Ectodermal cell (in vitro differentiated cells): ENCODE results near the gene PAM.

Source experiments
- H3K27ac ChIP-seq: 2 replicates; pipeline ENCODE4 v1.7.0; 2013; ENCODE audit warnings: mild to moderate bottlenecking, low read depth, low read length; ENCODE audit not compliant: insufficient read depth, poor library complexity, severe bottlenecking
- H3K27me3 ChIP-seq: 2 replicates; pipeline ENCODE4 v1.7.0; 2013; ENCODE audit warnings: mild to moderate bottlenecking, low read length; ENCODE audit not compliant: insufficient read depth, control insufficient read depth, poor library complexity, severe bottlenecking
- H3K36me3 ChIP-seq: one replicate; pipeline ENCODE4 v1.7.0; 2013; ENCODE audit warnings: low read length; ENCODE audit not compliant: control insufficient read depth, insufficient read depth
- H3K4me1 ChIP-seq: one replicate; pipeline ENCODE4 v1.7.0; 2013; ENCODE audit warnings: low read length; ENCODE audit not compliant: control insufficient read depth, insufficient read depth
- H3K4me3 ChIP-seq: 2 replicates; pipeline ENCODE4 v1.7.0; 2013; ENCODE audit warnings: low read depth, low read length, control low read depth; ENCODE audit not compliant: insufficient read depth
- H3K9me3 ChIP-seq: 2 replicates; pipeline ENCODE4 v1.7.0; 2013; ENCODE audit warnings: mild to moderate bottlenecking, low read length, moderate library complexity; ENCODE audit not compliant: control insufficient read depth
- WGBS, 2 experiments: methylation state at CpG; one replicate each; pipeline ENCODE4 v1.1.7; 2013; ENCODE audit warnings: missing lambda C conversion rate in 2 of 2; 5-methylcytosine and 5-hydroxymethylcytosine counted together

PAM gene

GRCh38 chr5:102762562-102763227, 7.6 kb downstream of the PAM start:
- Histone ChIP-seq H3K4me1 (peaks cover 36% of the 10 kb centered on the region), H3K9me3 (no peaks in the 10 kb centered on the region), H3K27ac (no peak overlapping the region), H3K36me3 (no peaks in the 10 kb centered on the region), H3K4me3 (no peak overlapping the region), H3K27me3 (no peaks in the 10 kb centered on the region)
- WGBS, 2 experiments: 80 to 83% methylated on average over 4 of the region's 4 CpGs

- Histone ChIP-seq H3K27me3 (no peaks in the 10 kb centered on the region), H3K4me3 (no peak overlapping the region), H3K36me3 (no peaks in the 10 kb centered on the region), H3K27ac (no peak overlapping the region), H3K4me1 (peaks cover 38% of the 10 kb centered on the region), H3K9me3 (no peaks in the 10 kb centered on the region)
- WGBS, 2 experiments: 93 to 95% methylated on average over 4 to 5 of the region's 5 CpGs
Observed at GRCh38 chr5:102763734-102764133, 8.6 kb downstream of the PAM start.

GRCh38 chr5:102764381-102765004, 9.4 kb downstream of the PAM start:
- Histone ChIP-seq H3K36me3 (no peaks in the 10 kb centered on the region), H3K27me3 (no peaks in the 10 kb centered on the region), H3K27ac (no peak overlapping the region), H3K4me3 (no peak overlapping the region), H3K9me3 (no peaks in the 10 kb centered on the region), H3K4me1 (peaks cover 38% of the 10 kb centered on the region)
- WGBS, 2 experiments: 87 to 92% methylated on average over 5 to 7 of the region's 7 CpGs

- peaks cover 38% of the 10 kb centered on the region for H3K4me1 ChIP-seq
- WGBS, 2 experiments: 82 to 91% methylated on average over 2 to 3 of the region's 3 CpGs
- H3K27ac ChIP-seq: no peak overlapping the region
- no peaks in the 10 kb centered on the region for H3K27me3 ChIP-seq
- no peaks in the 10 kb centered on the region for H3K36me3 ChIP-seq
- no peaks in the 10 kb centered on the region for H3K9me3 ChIP-seq
- H3K4me3 ChIP-seq: no peak overlapping the region
Observed at GRCh38 chr5:102765350-102765749, 10.2 kb downstream of the PAM start.

- Histone ChIP-seq H3K4me1 (peaks cover 28% of the 10 kb centered on the region), H3K4me3 (no peak overlapping the region), H3K27ac (no peak overlapping the region), H3K36me3 (no peaks in the 10 kb centered on the region), H3K27me3 (no peaks in the 10 kb centered on the region), H3K9me3 (no peaks in the 10 kb centered on the region)
- WGBS, 2 experiments: 88 to 92% methylated on average over 3 of the region's 4 CpGs
Observed at GRCh38 chr5:102766295-102767090, 11.4 kb downstream of the PAM start.

- H3K4me1 ChIP-seq: peaks cover 19% of the 10 kb centered on the region
- no peaks in the 10 kb centered on the region for H3K36me3 ChIP-seq
- H3K9me3 ChIP-seq: no peaks in the 10 kb centered on the region
- 87 to 93% methylated on average over 2 of the region's 2 CpGs for WGBS, 2 experiments
- no peak overlapping the region for H3K4me3 ChIP-seq
- no peak overlapping the region for H3K27ac ChIP-seq
- H3K27me3 ChIP-seq: no peaks in the 10 kb centered on the region
Observed at GRCh38 chr5:102767862-102768261, 12.8 kb downstream of the PAM start.

- no peaks in the 10 kb centered on the region for H3K27me3 ChIP-seq
- H3K4me1 ChIP-seq: peaks cover 15% of the 10 kb centered on the region
- no peaks in the 10 kb centered on the region for H3K9me3 ChIP-seq
- H3K27ac ChIP-seq: no peak overlapping the region
- peaks cover 4% of the 10 kb centered on the region for H3K36me3 ChIP-seq
- 92 to 96% methylated on average over 3 of the region's 3 CpGs for WGBS, 2 experiments
- H3K4me3 ChIP-seq: no peak overlapping the region
Observed at GRCh38 chr5:102770803-102771202, 15.7 kb downstream of the PAM start.

- no peaks in the 10 kb centered on the region for H3K27me3 ChIP-seq
- H3K27ac ChIP-seq: no peak overlapping the region
- H3K4me1 ChIP-seq: peaks cover 12% of the 10 kb centered on the region
- H3K9me3 ChIP-seq: no peaks in the 10 kb centered on the region
- peaks cover 4% of the 10 kb centered on the region for H3K36me3 ChIP-seq
- H3K4me3 ChIP-seq: no peak overlapping the region
Observed at GRCh38 chr5:102771435-102771834, 16.3 kb downstream of the PAM start.

- peaks cover 4% of the 10 kb centered on the region for H3K36me3 ChIP-seq
- H3K27ac ChIP-seq: no peak overlapping the region
- H3K4me3 ChIP-seq: no peak overlapping the region
- H3K9me3 ChIP-seq: no peaks in the 10 kb centered on the region
- peaks cover 6% of the 10 kb centered on the region for H3K4me1 ChIP-seq
- WGBS, 2 experiments: no CpG with 5 or more reads among the region's 1 CpG
- H3K27me3 ChIP-seq: no peaks in the 10 kb centered on the region
Observed at GRCh38 chr5:102772273-102772672, 17.2 kb downstream of the PAM start.

GRCh38 chr5:102773133-102773532, 18.0 kb downstream of the PAM start:
- 83 to 92% methylated on average over 1 of the region's 1 CpG for WGBS, 2 experiments
- Histone ChIP-seq H3K9me3 (no peaks in the 10 kb centered on the region), H3K27me3 (no peaks in the 10 kb centered on the region), H3K27ac (no peak overlapping the region), H3K4me1 (no peaks in the 10 kb centered on the region), H3K4me3 (no peak overlapping the region), H3K36me3 (peaks cover 4% of the 10 kb centered on the region)
